Stimulated activated naive CD8-positive, alpha-beta T cell treated with anti-CD3 and anti-CD28 coated beads, Interleukin-15, amount 100 ng/mL, for 72 hours (primary cell): ENCODE measurements around the gene PDLIM5.
A peak's percentile ranks its signal among the peaks of the same experiment; 100 is the strongest.
"Not testable (repeated sequence)": the region's sequence is repeated elsewhere in the genome, so short reads cannot be mapped to it uniquely, and the experiment has no call there.

Experiments used
- ATAC-seq: fragments of 150-1000 bp; cut with Tn5 transposase; 2 replicates; pipeline ENCODE4 v1.10.0; 2021; ENCODE audit warnings: mild to moderate bottlenecking, moderate library complexity
- DNase-seq, 2 donors: peaks; one replicate each; pipeline ENCODE4 v3.0.0; 2021 to 2022
- H3K27ac Mint-ChIP-seq, 2 donors: one replicate each; pipeline ENCODE4 v1.8.0; 2022; ENCODE audit warnings: mild to moderate bottlenecking in 2 of 2, mixed read lengths in 2 of 2, moderate library complexity in 2 of 2
- H3K27me3 Mint-ChIP-seq: one replicate; pipeline ENCODE4 v1.8.0; 2022; ENCODE audit warnings: mixed read lengths
- H3K4me1 Mint-ChIP-seq: one replicate; pipeline ENCODE4 v1.8.0; 2022; ENCODE audit warnings: mild to moderate bottlenecking, mixed read lengths
- H3K4me3 Mint-ChIP-seq, 2 donors: one replicate each; pipeline ENCODE4 v1.8.0; 2022; ENCODE audit warnings: mild to moderate bottlenecking in 2 of 2, mixed read lengths in 2 of 2, moderate library complexity in 1 of 2
- H3K9me3 Mint-ChIP-seq, 2 donors: one replicate each; pipeline ENCODE4 v1.8.0; 2022; ENCODE audit warnings: mixed read lengths in 2 of 2

Gene PDLIM5

GRCh38 chr4:94451695-94452475, at the start of gene PDLIM5:
Gene PDLIM5, plus strand, starts transcription at chr4:94451942. Its CDS starts 3,347 bp downstream, at chr4:94455289.
- DNase-seq = peak; percentile 85 to 86
- H3K9me3 Mint-ChIP-seq = no peaks in the 10 kb centered on the region
- H3K27me3 Mint-ChIP-seq = peaks cover 12% of the 10 kb centered on the region
- H3K4me3 Mint-ChIP-seq = peak within 1 kb of the TSS; percentile 92 to 95
- H3K27ac Mint-ChIP-seq = peak within 1 kb of the TSS; percentile 94
- peaks cover 15% of the 10 kb centered on the region for H3K4me1 Mint-ChIP-seq
- peak; percentile 95 for ATAC-seq

- H3K27me3 Mint-ChIP-seq, H3K9me3 Mint-ChIP-seq, DNase-seq, ATAC-seq, H3K4me3 Mint-ChIP-seq, H3K4me1 Mint-ChIP-seq, H3K27ac Mint-ChIP-seq: not testable (repeated sequence)
Observed at GRCh38 chr4:94402439-94402838, 49.3 kb upstream of the PDLIM5 start.

GRCh38 chr4:94403751-94404150, 48.0 kb upstream of the PDLIM5 start:
- no peak for DNase-seq
- no peak overlapping the region for H3K4me3 Mint-ChIP-seq
- H3K27ac Mint-ChIP-seq = no peak overlapping the region
- no peak for ATAC-seq
- no peaks in the 10 kb centered on the region for H3K9me3 Mint-ChIP-seq
- H3K4me1 Mint-ChIP-seq = no peaks in the 10 kb centered on the region
- no peaks in the 10 kb centered on the region for H3K27me3 Mint-ChIP-seq

- Mint-ChIP-seq H3K4me1 (no peaks in the 10 kb centered on the region), H3K27me3 (no peaks in the 10 kb centered on the region), H3K4me3 (no peak overlapping the region), H3K27ac (no peak overlapping the region), H3K9me3 (no peaks in the 10 kb centered on the region)
- DNase-seq (peak; percentile 40 to 43), ATAC-seq (no peak)
Observed at GRCh38 chr4:94406668-94407437, 44.9 kb upstream of the PDLIM5 start.

- no peak for ATAC-seq
- no peak for DNase-seq
- H3K4me1 Mint-ChIP-seq = no peaks in the 10 kb centered on the region
- no peak overlapping the region for H3K27ac Mint-ChIP-seq
- peaks cover 5% of the 10 kb centered on the region for H3K27me3 Mint-ChIP-seq
- no peaks in the 10 kb centered on the region for H3K9me3 Mint-ChIP-seq
- no peak overlapping the region for H3K4me3 Mint-ChIP-seq
Observed at GRCh38 chr4:94407846-94408245, 43.9 kb upstream of the PDLIM5 start.

GRCh38 chr4:94408549-94409374, 43.0 kb upstream of the PDLIM5 start:
- H3K27me3 Mint-ChIP-seq = peaks cover 8% of the 10 kb centered on the region
- no peak for ATAC-seq

GRCh38 chr4:94409375-94409679, 42.4 kb upstream of the PDLIM5 start:
- Mint-ChIP-seq H3K4me3 (no peak overlapping the region), H3K4me1 (no peaks in the 10 kb centered on the region), H3K27ac (no peak overlapping the region), H3K27me3 (peaks cover 8% of the 10 kb centered on the region), H3K9me3 (no peaks in the 10 kb centered on the region)
- ATAC-seq (no peak), DNase-seq (no peak)

More at GRCh38 chr4:94408549-94409374, 43.0 kb upstream of the PDLIM5 start:
- H3K4me3 Mint-ChIP-seq = no peak overlapping the region
- DNase-seq = no peak
- H3K4me1 Mint-ChIP-seq = no peaks in the 10 kb centered on the region
- H3K9me3 Mint-ChIP-seq = no peaks in the 10 kb centered on the region
- no peak overlapping the region for H3K27ac Mint-ChIP-seq

GRCh38 chr4:94409962-94410361, 41.8 kb upstream of the PDLIM5 start:
- H3K9me3 Mint-ChIP-seq = no peaks in the 10 kb centered on the region
- no peak for DNase-seq
- no peak overlapping the region for H3K4me3 Mint-ChIP-seq
- peaks cover 8% of the 10 kb centered on the region for H3K27me3 Mint-ChIP-seq
- no peak overlapping the region for H3K27ac Mint-ChIP-seq
- no peak for ATAC-seq
- no peaks in the 10 kb centered on the region for H3K4me1 Mint-ChIP-seq

- Mint-ChIP-seq H3K9me3 (no peaks in the 10 kb centered on the region), H3K27me3 (peaks cover 14% of the 10 kb centered on the region), H3K27ac (no peak overlapping the region), H3K4me1 (no peaks in the 10 kb centered on the region), H3K4me3 (no peak overlapping the region)
- DNase-seq = no peak
- ATAC-seq = no peak
Observed at GRCh38 chr4:94410678-94411206, 41.0 kb upstream of the PDLIM5 start.

GRCh38 chr4:94411296-94411695, 40.4 kb upstream of the PDLIM5 start:
- no peak for ATAC-seq

GRCh38 chr4:94412019-94412657, 39.6 kb upstream of the PDLIM5 start:
- H3K4me3 Mint-ChIP-seq = no peak overlapping the region
- H3K27me3 Mint-ChIP-seq = peaks cover 25% of the 10 kb centered on the region
- DNase-seq (no peak), ATAC-seq (no peak)
- no peaks in the 10 kb centered on the region for H3K4me1 Mint-ChIP-seq
- no peak overlapping the region for H3K27ac Mint-ChIP-seq
- H3K9me3 Mint-ChIP-seq = no peaks in the 10 kb centered on the region

More at GRCh38 chr4:94411296-94411695, 40.4 kb upstream of the PDLIM5 start:
- Mint-ChIP-seq H3K4me3 (no peak overlapping the region), H3K27me3 (peaks cover 20% of the 10 kb centered on the region), H3K9me3 (no peaks in the 10 kb centered on the region), H3K4me1 (no peaks in the 10 kb centered on the region), H3K27ac (no peak overlapping the region)
- no peak for DNase-seq

GRCh38 chr4:94412658-94413038, 39.1 kb upstream of the PDLIM5 start:
- DNase-seq (no peak), ATAC-seq (no peak)
- Mint-ChIP-seq H3K4me3 (no peak overlapping the region), H3K9me3 (no peaks in the 10 kb centered on the region), H3K4me1 (no peaks in the 10 kb centered on the region), H3K27me3 (peaks cover 25% of the 10 kb centered on the region), H3K27ac (no peak overlapping the region)

GRCh38 chr4:94413085-94413840, 38.5 kb upstream of the PDLIM5 start:
- Mint-ChIP-seq H3K4me1 (no peaks in the 10 kb centered on the region), H3K4me3 (no peak overlapping the region), H3K9me3 (no peaks in the 10 kb centered on the region), H3K27ac (no peak overlapping the region), H3K27me3 (peaks cover 25% of the 10 kb centered on the region)
- DNase-seq (no peak), ATAC-seq (no peak)

GRCh38 chr4:94414907-94415306, 36.8 kb upstream of the PDLIM5 start:
- H3K4me3 Mint-ChIP-seq = no peak overlapping the region
- ATAC-seq = no peak
- no peak for DNase-seq
- H3K27me3 Mint-ChIP-seq = peaks cover 25% of the 10 kb centered on the region
- H3K9me3 Mint-ChIP-seq = no peaks in the 10 kb centered on the region
- H3K27ac Mint-ChIP-seq = no peak overlapping the region
- H3K4me1 Mint-ChIP-seq = no peaks in the 10 kb centered on the region
